ENCODE data around the gene MINDY2. TPM values are rescaled to one million over a fixed set of nuclear protein-coding genes. Genes with fewer than 3 reads are reported as not detected.

MINDY2 gene
- total RNA-seq, 2 donors from 2014 or later: 26.6 to 32.5 TPM

DNA sequence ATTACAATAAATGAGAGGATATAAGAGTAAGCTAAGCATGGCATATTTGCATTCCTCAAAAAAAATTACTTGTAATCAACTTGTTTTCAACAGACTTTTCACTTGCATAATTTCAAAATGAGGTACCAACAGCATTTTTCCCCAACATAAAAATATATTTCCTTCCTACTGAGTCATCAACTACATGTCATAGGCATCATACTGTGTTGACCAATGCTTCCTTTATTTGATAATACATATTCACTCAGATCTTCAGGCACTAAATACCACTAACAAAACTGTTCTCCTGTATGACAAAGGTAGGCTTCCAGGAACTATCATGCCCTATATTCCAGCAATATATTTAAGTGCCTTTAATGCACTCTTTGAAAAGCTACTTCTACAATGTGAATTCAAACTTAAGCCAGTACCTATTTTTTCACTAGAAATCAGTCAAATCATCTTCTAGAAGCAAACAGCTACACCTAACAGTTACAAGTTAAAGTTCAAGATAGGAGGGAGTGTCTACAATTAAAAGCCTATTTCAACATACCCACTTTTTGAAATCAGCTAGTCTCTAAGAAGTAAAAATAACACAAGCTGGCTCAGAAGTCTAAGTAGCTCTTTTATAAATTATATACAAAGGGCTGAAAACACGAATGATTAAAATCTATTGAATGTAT, 32.9 kb upstream of the MINDY2 start:
- no peaks in the 10 kb centered on the region for H3K9me3 ChIP-seq (ENCODE audit: control insufficient read depth, low read length)
- H3K4me1 ChIP-seq (ENCODE audit: control insufficient read depth, insufficient read depth, low read length): peaks cover 10% of the 10 kb centered on the region
- H3K36me3 Mint-ChIP-seq (ENCODE audit: low read depth): no peaks in the 10 kb centered on the region
- no peaks in the 10 kb centered on the region for H3K36me3 ChIP-seq (ENCODE audit: control insufficient read depth, insufficient read depth, low read length)
- H3K4me1 Mint-ChIP-seq: peaks cover 49% of the 10 kb centered on the region
- H3K27ac Mint-ChIP-seq: no peak overlapping the region
- H3K27ac ChIP-seq (ENCODE audit: low read depth, low read length): no peak overlapping the region
- no CpG with 5 or more reads among the region's 1 CpG for WGBS, 2 experiments (ENCODE audit: insufficient coverage in 1 of 2, insufficient read length in 1 of 2)
- H3K4me3 ChIP-seq (ENCODE audit: low read length): no peak overlapping the region
- no peak overlapping the region for H3K4me3 Mint-ChIP-seq
- no peaks in the 10 kb centered on the region for H3K27me3 Mint-ChIP-seq (ENCODE audit: insufficient read depth)
- H3K9ac ChIP-seq (ENCODE audit: extremely low read depth, low read length, poor library complexity, severe bottlenecking): no peak overlapping the region
- H3K9me3 Mint-ChIP-seq: no peaks in the 10 kb centered on the region
- TF ChIP-seq, protein P1, sequence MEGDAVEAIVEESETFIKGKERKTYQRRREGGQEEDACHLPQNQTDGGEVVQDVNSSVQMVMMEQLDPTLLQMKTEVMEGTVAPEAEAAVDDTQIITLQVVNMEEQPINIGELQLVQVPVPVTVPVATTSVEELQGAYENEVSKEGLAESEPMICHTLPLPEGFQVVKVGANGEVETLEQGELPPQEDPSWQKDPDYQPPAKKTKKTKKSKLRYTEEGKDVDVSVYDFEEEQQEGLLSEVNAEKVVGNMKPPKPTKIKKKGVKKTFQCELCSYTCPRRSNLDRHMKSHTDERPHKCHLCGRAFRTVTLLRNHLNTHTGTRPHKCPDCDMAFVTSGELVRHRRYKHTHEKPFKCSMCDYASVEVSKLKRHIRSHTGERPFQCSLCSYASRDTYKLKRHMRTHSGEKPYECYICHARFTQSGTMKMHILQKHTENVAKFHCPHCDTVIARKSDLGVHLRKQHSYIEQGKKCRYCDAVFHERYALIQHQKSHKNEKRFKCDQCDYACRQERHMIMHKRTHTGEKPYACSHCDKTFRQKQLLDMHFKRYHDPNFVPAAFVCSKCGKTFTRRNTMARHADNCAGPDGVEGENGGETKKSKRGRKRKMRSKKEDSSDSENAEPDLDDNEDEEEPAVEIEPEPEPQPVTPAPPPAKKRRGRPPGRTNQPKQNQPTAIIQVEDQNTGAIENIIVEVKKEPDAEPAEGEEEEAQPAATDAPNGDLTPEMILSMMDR (conservative IDR thresholded peaks at IDR 0.05): no peak
- no peaks in the 10 kb centered on the region for H3K27me3 ChIP-seq (ENCODE audit: control insufficient read depth, insufficient read depth, low read length, poor library complexity, severe bottlenecking)
- DNase-seq: no peak

DNA sequence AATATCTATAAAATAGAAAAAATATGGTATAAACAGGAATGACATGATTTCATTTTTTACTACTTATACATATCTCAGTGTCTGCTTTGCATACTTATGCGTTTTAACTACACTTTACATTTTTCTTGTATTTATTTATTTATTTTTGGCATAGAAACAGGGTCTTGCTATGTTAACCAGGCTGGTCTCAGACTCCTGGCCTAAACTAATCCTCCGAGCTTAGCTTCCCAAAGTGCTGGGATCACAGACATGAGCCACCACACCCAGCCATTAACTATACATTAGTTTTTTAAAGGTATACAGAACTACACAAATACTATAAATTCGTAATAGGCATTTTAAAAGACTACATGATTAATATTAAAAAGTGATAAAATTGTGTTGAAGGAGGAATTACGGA, 30.7 kb upstream of the MINDY2 start:
- no peak for DNase-seq
- Mint-ChIP-seq H3K4me1 (peaks cover 53% of the 10 kb centered on the region), H3K4me3 (no peak overlapping the region), H3K9me3 (no peaks in the 10 kb centered on the region), H3K36me3 (ENCODE audit: low read depth) (no peaks in the 10 kb centered on the region), H3K27me3 (ENCODE audit: insufficient read depth) (no peaks in the 10 kb centered on the region), H3K27ac (no peak overlapping the region)
- TF ChIP-seq, protein P1 (conservative IDR thresholded peaks at IDR 0.05): no peak
- H3K4me1 ChIP-seq (ENCODE audit: control insufficient read depth, insufficient read depth, low read length): peaks cover 10% of the 10 kb centered on the region
- no peak overlapping the region for H3K27ac ChIP-seq (ENCODE audit: low read depth, low read length)
- no peaks in the 10 kb centered on the region for H3K9me3 ChIP-seq (ENCODE audit: control insufficient read depth, low read length)
- H3K4me3 ChIP-seq (ENCODE audit: low read length): no peak overlapping the region
- 100% methylated on average over 1 of the region's 4 CpGs; no CpG with 5 or more reads in 1 of the 2 experiments for WGBS, 2 experiments (ENCODE audit: insufficient coverage in 1 of 2, insufficient read length in 1 of 2)
- no peaks in the 10 kb centered on the region for H3K36me3 ChIP-seq (ENCODE audit: control insufficient read depth, insufficient read depth, low read length)
- H3K27me3 ChIP-seq (ENCODE audit: control insufficient read depth, insufficient read depth, low read length, poor library complexity, severe bottlenecking): no peaks in the 10 kb centered on the region
- H3K9ac ChIP-seq (ENCODE audit: extremely low read depth, low read length, poor library complexity, severe bottlenecking): no peak overlapping the region

DNA sequence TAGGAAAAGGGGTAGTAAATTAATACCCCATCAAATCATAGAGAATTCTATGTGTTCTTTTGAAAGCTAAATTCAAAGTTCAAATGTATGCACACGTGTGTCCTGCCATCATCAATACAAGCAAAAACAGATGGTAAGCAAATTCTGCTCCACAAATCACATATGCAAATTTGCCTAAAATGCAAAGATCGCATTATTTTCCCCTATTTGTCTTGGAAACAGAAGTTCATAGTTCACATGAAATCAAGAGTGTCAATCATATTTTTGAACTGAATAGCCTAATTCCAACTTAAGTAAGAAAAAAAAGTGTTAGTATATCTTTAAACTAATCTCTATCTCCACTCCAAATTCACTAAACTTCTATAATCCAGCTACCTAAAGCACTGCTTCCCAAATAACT, 30.1 kb upstream of the MINDY2 start:
- Histone ChIP-seq H3K4me3 (ENCODE audit: low read length) (no peak overlapping the region), H3K27ac (ENCODE audit: low read depth, low read length) (no peak overlapping the region), H3K36me3 (ENCODE audit: control insufficient read depth, insufficient read depth, low read length) (no peaks in the 10 kb centered on the region), H3K9ac (ENCODE audit: extremely low read depth, low read length, poor library complexity, severe bottlenecking) (no peak overlapping the region), H3K9me3 (ENCODE audit: control insufficient read depth, low read length) (no peaks in the 10 kb centered on the region), H3K27me3 (ENCODE audit: control insufficient read depth, insufficient read depth, low read length, poor library complexity, severe bottlenecking) (no peaks in the 10 kb centered on the region), H3K4me1 (ENCODE audit: control insufficient read depth, insufficient read depth, low read length) (peaks cover 6% of the 10 kb centered on the region)
- peaks cover 51% of the 10 kb centered on the region for H3K4me1 Mint-ChIP-seq
- no peak overlapping the region for H3K27ac Mint-ChIP-seq
- TF ChIP-seq, protein P1 (conservative IDR thresholded peaks at IDR 0.05): no peak
- 97% methylated on average over 2 of the region's 2 CpGs; no CpG with 5 or more reads in 1 of the 2 experiments for WGBS, 2 experiments (ENCODE audit: insufficient coverage in 1 of 2, insufficient read length in 1 of 2)
- no peaks in the 10 kb centered on the region for H3K27me3 Mint-ChIP-seq (ENCODE audit: insufficient read depth)
- DNase-seq: no peak
- H3K4me3 Mint-ChIP-seq: no peak overlapping the region
- no peaks in the 10 kb centered on the region for H3K36me3 Mint-ChIP-seq (ENCODE audit: low read depth)
- no peaks in the 10 kb centered on the region for H3K9me3 Mint-ChIP-seq
